Measurements from ENCODE around the gene CNOT10. TPM values are rescaled to one million over a fixed set of nuclear protein-coding genes. Genes with fewer than 3 reads are reported as not detected.

Gene CNOT10
- polyA plus RNA-seq, 1 of the 3 experiments (the other 2 are of a cell fraction): 23.5 TPM

GRCh38 chr3:32782407-32782806, 97.4 kb downstream of the CNOT10 start:
- no peaks in the 10 kb centered on the region for H3K79me2 ChIP-seq (ENCODE audit: insufficient read depth)
- ChIA-PET POLR2A (no interaction called here), CTCF (interaction anchor here (1.0 to 2.8 kb wide), 6 partner anchors 12 to 292 kb away, joined by 3 to 18 read pairs (median 4); no protein-coding TSS in a partner anchor)
- no peaks in the 10 kb centered on the region for H3K9me3 ChIP-seq
- H3K4me3 ChIP-seq (ENCODE audit: low read depth in 2 of 2, low read length in 1 of 2): no peak overlapping the region
- no peak for DNase-seq
- no peak overlapping the region for H3K9ac ChIP-seq
- 100% methylated on average over 3 of the region's 3 CpGs for WGBS (ENCODE audit: low lambda C conversion rate)
- no peaks in the 10 kb centered on the region for H3K27me3 ChIP-seq (ENCODE audit: insufficient read depth)
- H2AFZ ChIP-seq (ENCODE audit: low read depth): no peak overlapping the region
- H3F3A ChIP-seq (replicated peaks; ENCODE audit: insufficient read depth): no peaks in the 10 kb centered on the region
- H3K4me2 ChIP-seq: no peak overlapping the region
- no peak overlapping the region for H3K27ac ChIP-seq (ENCODE audit: low read depth in 2 of 2, low read length in 1 of 2)
- H3K9me2 ChIP-seq: no peaks in the 10 kb centered on the region
- H4K20me1 ChIP-seq (ENCODE audit: insufficient read depth): no peaks in the 10 kb centered on the region
- TF ChIP-seq EP300 (IDR thresholded peaks at IDR 0.05; ENCODE audit: borderline replicate concordance in 1 of 2, low read depth in 1 of 2, low read length in 1 of 2): no peak
- no peak for TF ChIP-seq GABPA (IDR thresholded peaks at IDR 0.05; ENCODE audit: low read depth)
- no peak for TF ChIP-seq FOXJ3 (CRISPR knock-in tag; IDR thresholded peaks at IDR 0.05)
- TF ChIP-seq EZH2phosphoT487 (IDR thresholded peaks at IDR 0.05; ENCODE audit: borderline replicate concordance, low read depth): no peak
- no peak for TF ChIP-seq RXRA (IDR thresholded peaks at IDR 0.05; ENCODE audit: borderline replicate concordance, low read depth)
- TF ChIP-seq NRF1 (IDR thresholded peaks at IDR 0.05; ENCODE audit: low read depth, low read length): no peak
- no peak for TF ChIP-seq GATA2 (CRISPR knock-in tag; IDR thresholded peaks at IDR 0.05)
- no peak for TF ChIP-seq TCF12 (IDR thresholded peaks at IDR 0.05)
- H3K36me3 ChIP-seq (replicated peaks in 1 of 2; ENCODE audit: control insufficient read depth in 1 of 2, insufficient read depth in 2 of 2, low read length in 1 of 2): no peaks in the 10 kb centered on the region
- H3K4me1 ChIP-seq (ENCODE audit: control insufficient read depth in 1 of 2, insufficient read depth in 2 of 2, low read depth in 1 of 2, low read length in 1 of 2): no peaks in the 10 kb centered on the region; a peak in 1 of 4 replicates

- H3K9me2 ChIP-seq: no peaks in the 10 kb centered on the region
- TF ChIP-seq TEAD4 (IDR thresholded peaks at IDR 0.05; ENCODE audit: borderline replicate concordance, insufficient read depth) (no peak), FOXM1 (IDR thresholded peaks at IDR 0.05; ENCODE audit: low read depth) (no peak), EZH2phosphoT487 (IDR thresholded peaks at IDR 0.05; ENCODE audit: borderline replicate concordance, low read depth) (no peak), CTCF (IDR thresholded peaks at IDR 0.05) (no peak), GABPA (IDR thresholded peaks at IDR 0.05; ENCODE audit: low read depth) (no peak), FOXJ3 (CRISPR knock-in tag; IDR thresholded peaks at IDR 0.05) (no peak), TCF12 (IDR thresholded peaks at IDR 0.05) (no peak), YY1 (IDR thresholded peaks at IDR 0.05; ENCODE audit: low read depth) (no peak)
- H3K27ac ChIP-seq (ENCODE audit: low read depth in 2 of 2, low read length in 1 of 2): no peak overlapping the region
- no peaks in the 10 kb centered on the region for H3K36me3 ChIP-seq (replicated peaks in 1 of 2; ENCODE audit: control insufficient read depth in 1 of 2, insufficient read depth in 2 of 2, low read length in 1 of 2)
- no peak overlapping the region for H3K9ac ChIP-seq
- H3F3A ChIP-seq (replicated peaks; ENCODE audit: insufficient read depth): no peaks in the 10 kb centered on the region
- WGBS (ENCODE audit: low lambda C conversion rate): 57% methylated on average over 3 of the region's 3 CpGs
- H3K9me3 ChIP-seq: no peaks in the 10 kb centered on the region
- no peaks in the 10 kb centered on the region for H3K4me1 ChIP-seq (ENCODE audit: control insufficient read depth in 1 of 2, insufficient read depth in 2 of 2, low read depth in 1 of 2, low read length in 1 of 2)
- no peaks in the 10 kb centered on the region for H3K79me2 ChIP-seq (ENCODE audit: insufficient read depth)
- CTCF ChIA-PET: interaction anchor here (0.8 kb wide), 1 partner anchor 11 kb away, joined by 4 read pairs; no protein-coding TSS in a partner anchor
- H3K27me3 ChIP-seq (ENCODE audit: insufficient read depth): no peaks in the 10 kb centered on the region
- no peak for DNase-seq
- no peak overlapping the region for H3K4me2 ChIP-seq
- POLR2A ChIA-PET: no interaction called here
- no peak overlapping the region for H3K4me3 ChIP-seq (ENCODE audit: low read depth in 2 of 2, low read length in 1 of 2)
- no peaks in the 10 kb centered on the region for H4K20me1 ChIP-seq (ENCODE audit: insufficient read depth)
- H2AFZ ChIP-seq (ENCODE audit: low read depth): no peak overlapping the region
Measured at GRCh38 chr3:32791833-32792232, 106.8 kb downstream of the CNOT10 start.
